IgD-negative memory B cell (primary cell): ENCODE data around the gene RGL4. TPM values are rescaled to one million over a fixed set of nuclear protein-coding genes. Genes with fewer than 3 reads are reported as not detected.

Experiments used
- H3K27ac Mint-ChIP-seq, 3 donors: one replicate each; pipeline ENCODE4 v1.8.0; 2020 to 2022; ENCODE audit warnings: mild to moderate bottlenecking in 3 of 3, mixed read lengths in 3 of 3, moderate library complexity in 1 of 3
- H3K27me3 Mint-ChIP-seq: one replicate; pipeline ENCODE4 v1.8.0; 2021; ENCODE audit warnings: mixed read lengths
- H3K36me3 Mint-ChIP-seq: one replicate; pipeline ENCODE4 v1.8.0; 2020; ENCODE audit warnings: mild to moderate bottlenecking, mixed read lengths
- H3K4me1 Mint-ChIP-seq, 3 donors: one replicate each; pipeline ENCODE4 v1.8.0; 2020 to 2022; ENCODE audit warnings: mixed read lengths in 3 of 3, mild to moderate bottlenecking in 1 of 3
- H3K4me3 Mint-ChIP-seq, 4 donors: one replicate each; pipeline ENCODE4 v1.8.0; 2020 to 2022; ENCODE audit warnings: mild to moderate bottlenecking in 4 of 4, mixed read lengths in 4 of 4, moderate library complexity in 3 of 4
- H3K9me3 Mint-ChIP-seq, 3 donors: one replicate each; pipeline ENCODE4 v1.8.0; 2020 to 2021; ENCODE audit warnings: mixed read lengths in 3 of 3, mild to moderate bottlenecking in 1 of 3
- polyA plus RNA-seq: library from polyadenylated mRNA; unstranded; fragments of 300-500 nt; fragmentation: Illumina TruSeq; gene quantifications from one replicate; pipeline ENCODE4 v1.2.3, GENCODE V29; 2021

Gene RGL4
- polyA plus RNA-seq, 1 donor from 2014 or later, result 3.7 TPM

DNA sequence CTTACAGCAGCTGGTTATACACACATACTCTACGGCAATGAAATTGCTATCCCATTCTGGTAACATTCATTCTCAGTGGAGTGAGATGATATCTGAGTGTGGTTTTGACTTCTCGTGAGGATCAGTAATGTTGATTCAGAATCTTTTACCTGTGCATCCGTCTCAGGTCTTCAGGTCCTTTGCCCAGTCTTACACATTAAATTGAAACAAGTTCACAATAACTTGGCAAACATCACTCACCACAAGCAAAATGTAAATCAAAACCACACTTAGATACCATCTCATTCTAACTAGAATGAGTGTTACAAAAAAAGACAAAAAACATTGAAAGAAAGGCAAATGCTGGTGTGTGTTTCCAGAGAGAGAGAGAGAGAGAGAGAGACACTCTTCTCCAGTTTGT is 14.0 kb downstream of the RGL4 start:
- peaks cover 0 to 22% (median 9%) of the 10 kb centered on the region in 3 donors for H3K4me1 Mint-ChIP-seq
- peak overlapping the region in 2 of 3 donors; percentile 24 to 52 for H3K27ac Mint-ChIP-seq
- H3K9me3 Mint-ChIP-seq, result no peaks in the 10 kb centered on the region
- peaks cover 3% of the 10 kb centered on the region for H3K36me3 Mint-ChIP-seq
- H3K27me3 Mint-ChIP-seq, result no peaks in the 10 kb centered on the region
- no peak overlapping the region for H3K4me3 Mint-ChIP-seq

DNA sequence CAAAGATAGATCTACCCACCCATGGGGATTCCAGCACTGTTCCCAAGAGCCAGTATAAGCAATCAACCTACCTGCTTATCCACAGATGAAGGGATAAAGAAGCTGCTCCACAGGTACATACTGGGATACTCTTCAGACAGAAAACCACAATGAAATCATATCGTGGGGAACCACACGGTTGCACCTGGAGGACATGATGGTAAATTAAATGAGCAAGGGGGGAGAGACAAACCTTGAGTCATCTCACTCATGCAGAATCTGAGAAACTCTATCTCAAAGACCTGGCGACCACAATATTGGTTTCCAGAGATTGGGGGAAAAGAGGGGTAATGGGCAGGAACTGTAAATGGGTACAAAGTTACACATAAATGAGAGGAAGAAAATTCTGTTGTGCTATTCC is 14.5 kb downstream of the RGL4 start:
- Mint-ChIP-seq H3K27ac (peak overlapping the region; percentile 1 to 52 (median 24)), H3K4me3 (no peak overlapping the region), H3K27me3 (no peaks in the 10 kb centered on the region), H3K36me3 (peaks cover 3% of the 10 kb centered on the region), H3K9me3 (no peaks in the 10 kb centered on the region), H3K4me1 (peaks cover 0 to 24% (median 9%) of the 10 kb centered on the region in 3 donors)

DNA sequence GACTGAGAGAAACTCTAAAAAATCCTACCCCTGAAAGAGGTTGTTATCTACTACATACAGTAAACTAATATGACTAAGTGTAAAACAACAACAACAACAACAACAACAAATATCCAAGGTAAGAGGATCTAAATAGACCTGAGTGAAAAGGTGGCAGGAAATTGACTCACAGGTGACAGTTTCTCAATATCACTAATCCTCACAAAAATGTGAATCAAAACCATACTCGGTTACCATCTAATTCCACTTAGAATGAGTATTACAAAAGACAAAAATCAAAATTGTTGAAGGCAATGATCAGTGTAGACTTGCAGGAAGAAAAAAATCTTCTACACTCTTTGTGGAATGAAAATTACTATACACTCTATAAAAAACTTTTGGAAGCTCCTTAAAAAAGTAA is 17.5 kb downstream of the RGL4 start:
- Mint-ChIP-seq H3K36me3 (peaks cover 8% of the 10 kb centered on the region), H3K9me3 (no peaks in the 10 kb centered on the region), H3K27ac (peak overlapping the region in 1 of 3 donors; percentile 12), H3K4me3 (no peak overlapping the region), H3K4me1 (peaks cover 0 to 17% (median 12%) of the 10 kb centered on the region in 3 donors), H3K27me3 (no peaks in the 10 kb centered on the region)

DNA sequence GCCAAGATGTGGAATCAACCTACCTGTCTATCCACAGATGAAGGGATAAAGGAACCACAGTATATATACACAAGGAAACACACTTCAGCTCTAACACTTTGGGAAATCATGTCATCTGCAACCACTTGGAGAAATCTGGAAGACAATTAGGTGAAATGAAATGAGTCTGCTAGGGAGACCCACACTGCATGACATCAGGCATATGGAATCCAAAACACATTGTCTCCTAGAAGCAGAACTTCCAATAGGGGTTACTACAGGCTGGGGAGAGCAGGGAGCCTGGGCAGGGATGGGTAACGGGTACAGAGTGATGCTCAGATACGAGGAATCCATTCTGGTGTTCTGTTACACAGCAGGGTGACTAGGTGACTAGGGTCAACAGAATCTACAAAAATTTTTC is 18.3 kb downstream of the RGL4 start:
- H3K4me3 Mint-ChIP-seq, result no peak overlapping the region

DNA sequence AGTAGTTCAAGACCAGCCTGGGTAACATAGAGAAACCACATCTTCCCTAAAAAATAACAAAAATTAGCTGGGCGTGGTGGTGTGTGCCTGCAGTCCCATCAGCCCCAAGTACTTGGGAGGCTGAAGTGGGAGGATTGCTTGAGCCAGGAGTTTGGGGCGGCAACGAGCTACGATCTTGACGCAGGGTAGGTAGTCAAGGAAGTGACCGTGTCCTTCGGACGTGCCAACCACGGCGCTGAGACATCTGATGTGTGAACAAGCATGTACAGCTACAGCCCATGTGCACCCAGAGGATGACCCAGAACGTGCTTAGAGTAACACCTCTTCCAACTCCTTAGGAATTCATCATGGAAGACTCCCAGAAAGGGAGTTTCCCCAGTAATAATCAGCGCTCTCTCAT is 21.4 kb downstream of the RGL4 start:
- H3K4me3 Mint-ChIP-seq, result no peak overlapping the region
- no peaks in the 10 kb centered on the region for H3K9me3 Mint-ChIP-seq
- H3K27ac Mint-ChIP-seq, result no peak overlapping the region
- H3K4me1 Mint-ChIP-seq, result peaks cover 0 to 13% (median 6%) of the 10 kb centered on the region in 3 donors
- H3K27me3 Mint-ChIP-seq, result no peaks in the 10 kb centered on the region
- peaks cover 8% of the 10 kb centered on the region for H3K36me3 Mint-ChIP-seq

More for the DNA sequence above, 18.3 kb downstream of the RGL4 start:
- Mint-ChIP-seq H3K27me3 (no peaks in the 10 kb centered on the region), H3K36me3 (peaks cover 8% of the 10 kb centered on the region), H3K4me1 (peaks cover 0 to 12% (median 12%) of the 10 kb centered on the region in 3 donors), H3K27ac (no peak overlapping the region), H3K9me3 (no peaks in the 10 kb centered on the region)

DNA sequence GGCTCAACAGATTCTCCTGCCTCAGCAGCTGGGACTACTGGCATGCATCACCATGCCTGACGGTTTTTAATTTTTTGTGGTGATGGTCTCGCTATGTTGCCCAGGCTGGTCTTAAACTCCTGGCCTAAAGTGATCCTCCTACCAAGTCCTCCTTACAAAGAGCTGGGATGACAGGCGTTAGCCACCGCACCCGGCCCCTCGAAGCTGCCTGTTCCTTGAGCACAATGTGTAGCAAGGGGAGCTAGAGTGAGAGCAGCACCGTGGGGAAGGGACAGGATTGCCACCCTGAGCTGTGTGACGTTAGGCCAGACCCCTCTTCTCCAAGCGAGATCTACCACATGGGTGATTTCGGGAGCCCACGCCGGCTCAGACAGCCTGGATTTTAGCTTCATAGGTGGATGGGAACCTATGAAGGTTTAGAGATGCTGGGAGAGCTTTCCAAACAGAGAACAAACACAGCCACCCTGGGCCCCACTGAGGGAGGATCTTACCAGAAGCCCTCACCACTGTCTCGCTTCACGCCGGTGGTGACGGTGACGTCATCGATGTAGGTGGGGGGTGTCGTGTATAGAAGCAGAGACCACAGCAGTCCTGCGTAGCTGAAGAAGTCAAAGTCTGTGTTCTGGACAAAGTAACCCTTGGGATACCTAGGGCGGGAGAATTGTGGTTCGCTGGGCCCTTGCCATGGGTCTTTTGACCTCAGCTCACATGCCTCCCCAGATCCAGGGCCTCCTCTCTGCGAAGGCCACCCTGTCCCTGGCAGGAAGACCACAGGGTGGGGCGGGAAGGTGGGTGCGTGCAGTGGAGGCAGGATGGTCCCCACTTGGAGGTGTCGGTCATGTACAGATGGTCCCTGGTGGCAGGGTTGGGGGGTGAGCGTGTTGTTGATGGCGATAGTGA is 23.1 kb downstream of the RGL4 start:
- Mint-ChIP-seq H3K27me3 (no peaks in the 10 kb centered on the region), H3K27ac (peak overlapping the region in 1 of 3 donors; percentile 57), H3K36me3 (peaks cover 9% of the 10 kb centered on the region), H3K4me1 (peaks cover 0 to 14% (median 8%) of the 10 kb centered on the region in 3 donors), H3K9me3 (no peaks in the 10 kb centered on the region), H3K4me3 (peak overlapping the region in 2 of 4 donors; percentile 43 to 66)

DNA sequence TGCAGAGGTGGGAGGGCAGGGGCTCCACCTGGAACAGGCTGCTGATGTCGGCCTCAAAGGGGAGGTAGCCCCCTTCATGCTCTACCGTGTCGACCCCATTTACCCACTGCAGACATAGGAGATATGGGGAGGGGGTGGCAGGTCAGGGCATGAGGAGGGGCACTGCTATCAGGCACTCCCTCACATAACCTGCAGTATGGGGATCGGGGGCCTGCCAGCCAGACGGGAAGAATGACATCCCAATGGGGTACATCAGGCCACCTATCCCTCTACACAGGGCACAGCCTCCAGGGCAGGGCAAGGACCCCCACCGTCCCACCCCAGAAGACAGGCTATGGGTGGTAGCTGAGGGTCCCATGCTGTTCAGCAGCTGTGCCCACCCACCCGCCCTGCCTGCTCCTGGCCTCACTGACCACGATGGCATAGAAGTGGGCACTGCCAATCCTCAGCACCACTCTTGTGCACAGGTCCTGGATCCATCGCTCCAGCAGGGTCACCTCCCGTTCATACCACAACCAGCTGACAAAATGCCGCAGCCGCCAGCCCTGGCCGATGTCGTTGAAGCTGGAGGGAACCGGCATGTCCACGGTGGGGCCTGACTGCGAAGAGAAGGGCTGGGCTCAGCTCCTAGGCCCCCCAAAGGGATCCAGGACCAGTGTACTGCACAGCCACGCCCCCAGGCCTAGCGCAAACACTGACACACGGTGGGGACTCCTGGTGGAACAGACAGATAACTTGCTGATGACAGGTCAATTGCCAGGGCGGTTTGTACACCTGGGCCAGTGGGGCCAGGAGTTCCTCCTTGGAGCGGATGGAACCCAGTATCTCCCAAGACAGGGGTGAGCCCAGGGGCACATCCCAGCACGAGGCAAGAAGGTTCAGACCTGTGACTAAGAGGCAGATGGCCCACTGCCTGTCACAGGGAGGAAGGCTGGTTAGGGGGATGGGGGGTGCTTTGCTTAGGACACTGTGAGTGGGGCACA is 24.1 kb downstream of the RGL4 start:
- Mint-ChIP-seq H3K4me1 (peaks cover 0 to 13% (median 8%) of the 10 kb centered on the region in 3 donors), H3K27ac (peak overlapping the region in 2 of 3 donors; percentile 35 to 97), H3K4me3 (peak overlapping the region; percentile 63 to 90 (median 78)), H3K36me3 (peaks cover 7% of the 10 kb centered on the region), H3K27me3 (no peaks in the 10 kb centered on the region), H3K9me3 (no peaks in the 10 kb centered on the region)

DNA sequence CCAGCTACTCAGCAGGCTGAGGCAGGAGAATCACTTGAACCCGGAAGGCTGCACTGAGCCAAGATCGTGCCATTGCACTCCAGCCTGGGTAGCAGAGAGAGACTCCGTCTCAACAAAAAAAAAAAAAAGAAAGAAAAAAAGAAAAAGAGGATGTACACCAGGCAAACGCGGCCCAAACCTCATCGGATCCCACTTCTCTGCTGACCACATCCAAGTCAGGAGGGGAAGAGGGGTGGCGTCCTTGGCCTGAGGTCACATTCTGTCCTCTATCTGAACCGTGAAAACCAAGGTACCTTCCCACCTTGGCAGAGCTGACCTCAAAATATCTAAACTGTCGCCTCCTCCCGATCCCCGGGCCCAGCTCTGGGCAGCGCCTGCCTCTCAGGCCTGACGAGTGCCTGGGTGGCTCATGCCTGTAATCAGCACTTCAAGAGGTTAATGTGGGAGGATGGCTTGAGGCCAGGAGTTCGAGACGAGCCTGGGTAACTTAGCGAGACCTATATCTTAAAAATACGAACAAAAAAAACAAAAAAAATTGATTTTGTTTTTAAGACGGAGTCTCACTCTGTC is 25.1 kb downstream of the RGL4 start:
- no peaks in the 10 kb centered on the region for H3K9me3 Mint-ChIP-seq

DNA sequence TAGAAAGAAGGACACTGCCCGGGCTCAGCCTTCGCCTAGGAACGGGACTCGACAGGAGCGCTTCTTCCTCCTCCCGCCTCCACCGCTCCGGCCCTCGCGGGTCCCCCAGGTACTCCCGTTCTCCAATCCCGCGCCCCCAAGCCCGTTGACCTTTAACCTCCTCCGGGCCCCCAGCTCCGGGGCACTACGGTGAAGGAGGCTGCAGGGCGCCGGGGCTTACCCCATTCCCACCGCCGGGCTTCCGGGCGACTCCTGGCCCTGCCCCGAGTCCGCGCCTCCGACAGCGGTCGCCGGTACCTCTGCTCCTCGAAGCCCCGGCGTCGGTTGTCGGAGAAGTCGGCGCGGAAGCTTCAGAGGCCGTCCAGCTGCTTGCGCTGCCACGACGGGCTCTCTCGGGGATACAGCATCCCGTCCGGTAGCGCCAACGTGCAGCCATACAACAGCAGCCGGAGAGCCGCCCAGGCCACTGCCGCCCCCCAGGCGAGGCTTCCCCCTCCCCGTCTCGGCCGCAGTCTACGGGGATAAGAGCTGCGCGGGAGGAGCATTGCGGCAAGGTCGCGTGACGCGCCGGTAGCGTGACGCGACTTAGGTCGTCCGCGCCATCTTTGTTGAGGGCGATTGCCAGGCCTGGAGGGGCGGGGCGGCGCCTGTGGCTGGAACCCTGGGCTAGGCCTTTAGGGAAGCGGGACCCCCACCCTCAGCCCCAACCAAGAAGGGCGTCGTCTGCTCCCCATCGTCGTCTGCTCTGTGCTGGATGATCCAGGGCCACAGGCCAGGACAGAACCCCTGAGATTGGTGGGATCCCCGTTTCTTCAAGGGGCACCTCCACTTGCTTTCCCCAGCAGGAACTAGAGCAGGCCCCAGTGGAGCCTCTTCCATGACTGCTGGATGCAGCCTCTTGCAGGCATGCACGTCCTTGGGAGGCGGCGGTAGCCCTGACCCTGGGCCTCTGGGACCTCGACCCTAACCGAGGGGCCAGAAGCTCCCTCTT is 26.3 kb downstream of the RGL4 start:
- H3K4me3 Mint-ChIP-seq, result peak overlapping the region; percentile 83 to 91 (median 88)
- peaks cover 0 to 9% (median 5%) of the 10 kb centered on the region in 3 donors for H3K4me1 Mint-ChIP-seq
- H3K27ac Mint-ChIP-seq, result peak overlapping the region; percentile 67 to 84 (median 83)
- no peaks in the 10 kb centered on the region for H3K27me3 Mint-ChIP-seq
- no peaks in the 10 kb centered on the region for H3K9me3 Mint-ChIP-seq
- peaks cover 1% of the 10 kb centered on the region for H3K36me3 Mint-ChIP-seq

More for the DNA sequence above, 25.1 kb downstream of the RGL4 start:
- Mint-ChIP-seq H3K4me1 (peaks cover 0 to 13% (median 5%) of the 10 kb centered on the region in 3 donors), H3K27me3 (no peaks in the 10 kb centered on the region), H3K4me3 (peak overlapping the region; percentile 83 to 91 (median 86)), H3K36me3 (peaks cover 7% of the 10 kb centered on the region), H3K27ac (peak overlapping the region in 2 of 3 donors; percentile 59 to 97)

DNA sequence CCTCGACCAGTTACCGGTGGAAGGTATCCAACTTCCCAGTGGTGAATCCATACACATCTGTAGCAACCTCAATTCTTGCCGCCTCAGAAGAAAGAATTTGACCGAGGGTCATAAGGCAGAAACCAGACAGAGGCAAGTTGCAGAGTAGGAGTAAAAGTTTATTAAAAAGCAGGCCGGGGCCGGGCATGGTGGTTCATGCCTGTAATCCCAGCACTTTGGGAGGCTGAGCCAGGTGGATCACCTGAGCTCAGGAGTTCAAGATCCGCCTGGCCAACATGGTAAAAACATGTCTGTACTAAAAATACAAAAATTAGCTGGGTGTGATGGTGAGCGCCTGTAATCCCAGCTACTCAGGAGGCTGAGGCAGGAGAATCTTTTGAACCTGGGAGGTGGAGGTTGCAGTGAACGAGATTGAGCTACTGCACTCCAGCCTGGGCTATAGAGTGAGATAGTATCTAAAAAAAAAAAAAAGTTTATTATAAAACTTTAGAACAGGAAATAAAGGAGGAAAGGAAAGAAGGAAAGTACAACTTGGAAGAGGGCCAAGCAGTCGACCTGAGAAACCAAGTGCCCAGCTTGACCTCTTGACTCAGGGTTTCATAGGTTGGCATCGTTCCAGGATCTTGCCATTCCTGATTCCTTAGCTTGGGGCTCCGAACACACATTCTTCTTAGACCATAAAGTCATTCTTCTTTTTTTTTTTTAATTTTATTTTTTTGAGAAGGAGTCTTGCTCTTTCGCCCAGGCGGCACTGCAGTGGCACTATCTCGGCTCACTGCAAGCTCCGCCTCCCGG is 27.8 kb downstream of the RGL4 start:
- Mint-ChIP-seq H3K9me3 (no peaks in the 10 kb centered on the region), H3K4me3 (peak overlapping the region in 3 of 4 donors; percentile 12 to 70 (median 32)), H3K4me1 (peaks cover 0 to 9% (median 5%) of the 10 kb centered on the region in 3 donors), H3K36me3 (peaks cover 1% of the 10 kb centered on the region), H3K27ac (no peak overlapping the region), H3K27me3 (no peaks in the 10 kb centered on the region)

DNA sequence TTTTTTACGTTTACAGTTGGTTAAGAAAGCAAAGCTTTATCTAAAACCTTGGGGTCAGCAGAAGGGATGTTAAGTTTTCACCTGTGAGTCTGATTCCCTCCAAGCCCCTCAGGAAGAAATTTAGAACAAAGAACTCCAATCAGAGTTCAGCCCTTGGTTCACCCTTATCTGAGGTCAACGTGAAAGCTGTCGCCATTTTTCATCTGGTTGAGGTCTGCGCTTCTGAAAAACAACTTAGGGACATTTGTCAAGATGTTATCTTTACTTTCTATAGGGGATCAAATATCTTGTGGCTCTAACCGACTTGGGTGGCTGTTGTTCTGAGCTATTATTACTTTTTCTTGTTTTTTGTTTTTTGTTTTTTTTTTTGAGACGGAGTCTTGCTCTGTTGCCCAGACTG is 30.0 kb downstream of the RGL4 start:
- Mint-ChIP-seq H3K4me1 (peaks cover 0 to 5% (median 5%) of the 10 kb centered on the region in 3 donors), H3K36me3 (peaks cover 1% of the 10 kb centered on the region), H3K27me3 (no peaks in the 10 kb centered on the region), H3K4me3 (no peak overlapping the region), H3K27ac (no peak overlapping the region), H3K9me3 (no peaks in the 10 kb centered on the region)

DNA sequence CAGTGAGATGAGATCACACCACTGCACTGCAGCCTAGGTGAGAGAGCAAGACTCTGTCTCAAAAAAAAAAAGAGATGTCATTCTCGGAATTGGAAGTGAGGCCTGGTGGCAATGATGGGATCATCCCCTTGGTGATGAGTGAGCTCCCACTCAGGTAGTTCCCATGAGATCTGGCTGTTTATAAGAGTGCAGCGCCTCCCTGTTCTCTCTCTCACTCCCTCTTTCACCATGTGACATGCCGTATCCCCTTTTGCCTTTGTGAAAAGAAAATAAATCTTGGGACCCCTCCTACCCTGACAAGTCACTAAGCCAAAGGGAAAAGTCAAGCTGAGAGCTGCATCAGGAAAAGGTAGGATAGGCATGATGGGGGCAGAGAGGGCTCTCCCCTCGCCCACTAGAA is 31.3 kb downstream of the RGL4 start:
- Mint-ChIP-seq H3K36me3 (peaks cover 1% of the 10 kb centered on the region), H3K27me3 (peaks cover 5% of the 10 kb centered on the region), H3K9me3 (no peaks in the 10 kb centered on the region), H3K27ac (peak overlapping the region in 1 of 3 donors; percentile 47), H3K4me1 (peaks cover 0 to 4% (median 2%) of the 10 kb centered on the region in 3 donors), H3K4me3 (no peak overlapping the region)

DNA sequence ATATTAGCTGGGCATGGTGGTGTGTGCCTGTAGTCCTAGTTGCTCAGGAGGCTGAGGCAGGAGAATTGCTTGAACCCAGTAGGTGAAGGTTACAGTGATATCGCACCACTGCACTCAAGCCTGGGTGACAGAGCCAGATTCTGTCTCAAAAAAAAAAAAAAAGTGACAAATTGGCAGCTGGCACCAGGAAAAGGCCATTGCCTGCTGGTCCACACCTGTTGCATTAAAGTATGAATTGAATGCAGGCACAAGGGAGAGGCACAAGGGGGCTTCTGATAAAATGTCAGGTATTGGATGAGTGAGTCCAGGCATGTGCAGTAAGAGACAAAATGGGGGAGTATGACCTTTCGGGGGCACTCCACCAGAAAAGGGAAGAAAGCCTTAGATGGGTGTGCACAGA is 31.9 kb downstream of the RGL4 start:
- peaks cover 1% of the 10 kb centered on the region for H3K36me3 Mint-ChIP-seq
- H3K9me3 Mint-ChIP-seq, result no peaks in the 10 kb centered on the region
- H3K27ac Mint-ChIP-seq, result peak overlapping the region in 1 of 3 donors; percentile 47
- H3K4me3 Mint-ChIP-seq, result no peak overlapping the region
- no peaks in the 10 kb centered on the region for H3K4me1 Mint-ChIP-seq
- peaks cover 5% of the 10 kb centered on the region for H3K27me3 Mint-ChIP-seq
